Activated effector memory CD4-positive, alpha-beta T cell treated with anti-CD3 and anti-CD28 coated beads, Interleukin-2, amount 50 U/mL, for 16 hours (primary cell): ENCODE data around the gene FUT7.

Experiments used
- DNase-seq: peaks from one replicate; pipeline ENCODE4 v3.0.0-alpha.2; 2020

The FUT7 gene

DNA sequence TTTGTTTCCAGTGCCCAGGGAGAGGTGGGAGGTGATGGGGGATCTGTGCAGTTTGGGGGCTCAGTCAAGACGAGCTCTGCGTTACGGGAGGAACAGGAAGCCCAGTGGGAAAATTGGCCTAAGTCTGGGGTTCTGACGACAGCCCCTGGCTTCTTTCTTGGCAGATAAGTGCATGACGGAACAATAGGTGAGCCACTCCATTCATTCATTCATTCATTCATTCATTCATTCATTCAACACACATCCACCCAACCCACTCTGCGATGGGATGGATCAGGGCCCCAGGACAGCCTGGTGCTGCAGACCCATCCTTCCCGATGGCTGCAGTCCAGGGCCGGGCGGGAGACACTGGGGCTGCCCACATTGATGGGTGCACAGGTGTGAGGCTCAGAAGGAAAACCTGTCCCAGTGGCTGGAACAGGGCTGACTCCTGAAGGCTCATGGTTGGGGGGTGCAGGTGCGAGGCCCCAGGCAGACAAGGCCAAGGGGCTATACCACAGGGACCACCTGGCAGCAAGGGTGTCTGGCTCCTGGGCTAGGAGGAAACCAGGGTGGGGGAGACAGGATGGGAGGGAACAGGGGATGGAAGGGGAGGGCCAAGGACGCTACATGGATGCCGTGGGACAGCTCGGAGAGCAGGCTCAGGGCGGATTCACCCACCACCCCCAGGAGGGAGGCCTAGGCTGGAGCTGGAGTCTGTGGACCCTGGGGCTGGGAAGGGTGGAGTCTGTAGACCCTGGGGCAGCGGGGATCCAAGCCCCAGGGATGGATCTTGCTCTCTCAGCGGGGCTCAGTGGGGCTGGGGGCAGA lies 51.0 kb downstream of the FUT7 start:
- DNase-seq: no peak
